Inferior parietal cortex (tissue), 1 donor: ENCODE measurements around the gene RAB28.
A peak's percentile ranks its signal among the peaks of the same experiment; 100 is the strongest.

ENCODE experiments used
- DNase-seq: peaks from one replicate; pipeline ENCODE4 v3.0.0-alpha.2; 2016; ENCODE audit errors: extremely low spot score

The RAB28 gene

GRCh38 chr4:13371048-13371447, 113.1 kb downstream of the RAB28 start:
- no peak for DNase-seq

DNA sequence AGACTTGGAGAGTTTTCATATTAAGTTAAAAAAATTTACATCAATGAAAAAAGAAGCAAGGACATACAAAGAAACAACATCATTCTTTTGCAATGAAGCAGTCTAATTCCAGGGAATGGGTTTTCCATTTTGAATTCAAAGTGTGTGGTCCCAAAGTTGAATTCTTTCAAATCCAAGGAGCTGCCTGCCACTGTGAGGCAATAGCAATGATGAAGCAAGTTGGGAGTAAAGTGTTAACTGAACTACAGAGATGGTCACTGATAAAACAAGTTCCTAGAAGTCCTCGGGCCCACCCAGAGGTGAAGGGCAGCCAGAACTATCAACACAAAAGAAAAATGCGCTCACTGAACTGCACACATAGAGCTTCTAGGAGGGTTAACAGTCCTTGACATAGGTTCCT, 115.9 kb downstream of the RAB28 start:
- peak; percentile 9 for DNase-seq

GRCh38 chr4:13367691-13368090, 116.4 kb downstream of the RAB28 start:
- no peak for DNase-seq

- DNase-seq, result no peak
Observed at GRCh38 chr4:13367244-13367643, 116.9 kb downstream of the RAB28 start.

DNA sequence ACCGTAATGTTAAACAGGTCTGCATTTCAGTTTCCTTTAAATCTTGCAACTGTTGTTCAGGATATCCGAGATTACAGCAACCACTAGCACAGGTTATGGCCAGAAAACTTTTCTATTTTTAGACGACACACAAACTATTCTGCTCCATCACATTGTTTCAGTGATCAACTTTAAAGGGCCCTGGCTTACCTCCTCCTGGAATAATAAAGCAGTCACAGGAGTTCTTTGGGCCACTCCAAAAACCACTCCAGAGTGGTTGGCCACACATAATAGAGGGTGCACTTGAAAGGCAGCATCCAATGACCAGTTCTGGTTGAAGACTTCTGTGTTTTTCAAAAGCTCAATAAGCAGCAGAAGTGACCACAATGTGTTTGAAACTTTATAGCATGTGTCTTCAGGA, 118.9 kb downstream of the RAB28 start:
- no peak for DNase-seq

DNA sequence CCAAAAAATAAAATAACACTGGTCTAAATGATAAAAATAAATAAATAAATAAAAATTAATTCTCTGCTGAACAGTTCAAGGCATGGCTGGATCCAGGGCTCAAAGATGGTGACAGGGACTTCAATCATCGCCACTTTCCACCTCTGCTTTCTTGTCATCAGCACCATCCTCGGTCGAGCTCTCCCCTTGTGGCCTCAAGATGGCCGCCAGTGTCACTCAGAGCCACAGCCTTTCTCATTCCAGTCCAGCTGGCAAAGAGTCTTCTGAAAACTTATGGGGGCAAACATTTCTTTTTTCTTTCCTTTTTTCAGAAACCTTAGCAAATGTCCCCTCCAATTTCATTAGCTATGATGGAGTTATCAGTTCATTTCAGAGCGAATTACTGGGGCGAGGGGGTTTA, 119.5 kb downstream of the RAB28 start:
- no peak for DNase-seq

DNA sequence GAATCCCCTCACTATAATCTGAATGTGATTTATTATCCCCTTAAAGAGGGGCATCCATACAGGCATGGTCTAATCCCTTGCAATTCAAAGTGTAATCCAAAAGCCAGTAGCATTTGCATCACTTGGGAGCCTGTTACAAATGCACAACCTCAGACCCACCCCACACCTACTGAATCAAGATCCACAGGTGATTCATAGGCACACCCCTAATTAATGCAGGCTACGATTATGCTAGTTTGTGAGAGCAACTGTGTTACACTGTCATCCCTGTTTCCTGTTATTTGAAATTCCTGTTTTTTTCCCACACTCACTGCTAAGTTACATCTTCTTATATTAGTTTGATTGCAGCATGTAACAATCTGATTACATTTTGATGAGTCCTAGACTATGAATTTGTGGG, 120.0 kb downstream of the RAB28 start:
- no peak for DNase-seq

- DNase-seq, result no peak
Observed at GRCh38 chr4:13359809-13360208, 124.3 kb downstream of the RAB28 start.

GRCh38 chr4:13355111-13355880, 128.8 kb downstream of the RAB28 start:
- no peak for DNase-seq

GRCh38 chr4:13349096-13349495, 135.0 kb downstream of the RAB28 start:
- DNase-seq, result no peak

GRCh38 chr4:13348216-13348615, 135.9 kb downstream of the RAB28 start:
- no peak for DNase-seq

GRCh38 chr4:13347517-13348125, 136.5 kb downstream of the RAB28 start:
- DNase-seq, result no peak

DNA sequence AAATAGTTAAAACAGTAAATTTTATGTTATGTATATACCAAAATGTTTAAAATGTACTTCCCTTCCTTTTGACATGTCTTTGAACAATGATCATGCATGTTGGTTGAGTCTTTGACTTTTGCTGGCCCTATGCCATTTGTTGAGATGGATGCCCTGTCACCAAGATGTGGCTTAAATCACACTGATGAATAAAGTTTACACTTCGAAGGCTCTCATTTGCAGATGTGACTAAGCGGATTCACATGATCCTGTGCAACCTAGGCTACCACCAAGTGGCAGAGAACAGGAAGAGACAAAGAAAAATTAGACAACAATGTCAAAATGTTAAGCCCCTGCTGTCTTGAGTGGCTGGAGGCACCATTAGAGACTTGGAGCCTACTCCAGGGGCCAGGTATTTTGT, 139.9 kb downstream of the RAB28 start:
- DNase-seq, result no peak

DNA sequence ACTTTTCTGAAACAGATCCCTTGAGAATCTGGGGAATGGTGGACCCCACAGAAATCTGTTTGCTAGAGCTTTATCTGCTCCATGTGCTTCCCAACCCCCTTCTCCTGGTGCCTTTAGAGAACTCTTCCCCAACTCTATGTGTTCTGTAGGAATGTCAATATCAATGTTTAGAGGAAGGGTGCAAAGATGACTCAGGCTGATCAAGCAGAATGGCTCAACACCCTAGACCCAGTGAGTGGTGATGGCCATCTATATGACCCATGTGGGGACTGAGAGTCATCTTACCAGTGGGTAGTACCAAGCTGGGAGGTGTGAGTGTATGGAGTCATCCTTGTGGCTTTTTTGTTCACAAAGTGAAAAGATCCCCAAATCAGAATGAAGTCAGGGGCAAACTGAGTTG, 143.5 kb downstream of the RAB28 start:
- DNase-seq, result no peak

GRCh38 chr4:13331827-13332226, 152.3 kb downstream of the RAB28 start:
- no peak for DNase-seq

DNA sequence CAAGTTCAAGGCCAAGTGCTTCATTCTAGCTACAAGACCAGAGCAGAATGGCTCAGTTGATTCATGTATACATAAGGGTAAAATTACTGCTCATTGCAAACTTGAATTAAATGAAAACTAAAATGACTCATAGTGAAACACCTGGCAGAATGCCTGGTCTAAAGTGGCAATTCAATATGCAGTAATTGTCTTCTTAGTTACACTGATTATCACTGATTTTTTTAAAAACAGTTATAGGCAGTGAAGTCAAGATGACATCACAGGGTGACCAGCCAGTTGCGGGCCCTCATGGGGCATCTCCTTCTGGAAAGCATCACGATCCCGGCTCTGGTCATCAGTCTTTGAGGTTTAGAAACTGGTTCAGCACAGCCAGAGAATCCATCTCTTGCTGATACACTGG, 154.2 kb downstream of the RAB28 start:
- DNase-seq, result peak; percentile 13

- no peak for DNase-seq
Observed at GRCh38 chr4:13329340-13329850, 154.7 kb downstream of the RAB28 start.

GRCh38 chr4:13328591-13328990, 155.5 kb downstream of the RAB28 start:
- DNase-seq, result no peak

- DNase-seq, result no peak
Observed at GRCh38 chr4:13327991-13328390, 156.1 kb downstream of the RAB28 start.

- DNase-seq, result no peak
Observed at GRCh38 chr4:13325744-13326143, 158.4 kb downstream of the RAB28 start.

DNA sequence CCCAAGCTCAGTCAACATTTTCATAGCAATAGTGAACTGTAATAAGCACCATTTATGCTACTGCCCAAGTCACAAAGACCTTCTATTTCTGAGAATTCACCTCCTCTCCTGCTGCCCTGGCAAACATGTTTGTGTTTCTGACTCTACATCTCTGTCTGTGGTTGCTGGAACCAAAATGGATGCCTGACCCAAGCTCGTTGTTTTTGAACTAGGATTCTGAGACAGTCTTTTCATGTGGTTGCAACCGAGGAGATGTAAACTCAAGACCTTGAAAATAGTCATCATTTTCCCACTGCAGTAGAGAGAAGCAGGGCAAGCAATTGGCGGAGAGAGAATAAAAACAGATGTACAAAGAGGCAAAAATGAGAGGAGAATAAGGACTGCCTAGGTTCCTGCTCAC, 160.2 kb downstream of the RAB28 start:
- no peak for DNase-seq

- no peak for DNase-seq
Observed at GRCh38 chr4:13322681-13323101, 161.4 kb downstream of the RAB28 start.
